22Rv1 (cell line): Measurements from ENCODE around the gene FHAD1.

ENCODE experiments used
- H3K27ac ChIP-seq: fragments of 450-650 bp; 2 replicates; pipeline ENCODE4 v1.5.1; 2017
- CTCF ChIP-seq: fragments of 450-650 bp; IDR thresholded peaks from 2 replicates; pipeline ENCODE4 v1.5.1; 2017; ENCODE audit warnings: mild to moderate bottlenecking
- ZFX ChIP-seq: fragments of 450-650 bp; IDR thresholded peaks from 2 replicates; pipeline ENCODE4 v1.6.1; 2017; ENCODE audit warnings: antibody characterized with exemption, borderline replicate concordance

Gene FHAD1

GRCh38 chr1:15405106-15405850 is 158.3 kb downstream of the FHAD1 start:
- TF ChIP-seq ZFX = no peak
- TF ChIP-seq CTCF = no peak

GRCh38 chr1:15406614-15407559 is 159.9 kb downstream of the FHAD1 start:
- H3K27ac ChIP-seq = no peak overlapping the region

More at GRCh38 chr1:15405106-15405850, 158.3 kb downstream of the FHAD1 start:
- H3K27ac ChIP-seq = no peak overlapping the region

GRCh38 chr1:15407580-15407979 is 160.6 kb downstream of the FHAD1 start:
- TF ChIP-seq ZFX (no peak), CTCF (no peak)
- no peak overlapping the region for H3K27ac ChIP-seq

More at GRCh38 chr1:15406614-15407559, 159.9 kb downstream of the FHAD1 start:
- TF ChIP-seq CTCF (no peak), ZFX (no peak)

GRCh38 chr1:15408890-15409387 is 161.9 kb downstream of the FHAD1 start:
- H3K27ac ChIP-seq = no peak overlapping the region

GRCh38 chr1:15409388-15410222 is 162.6 kb downstream of the FHAD1 start, which contains the start of gene EFHD2:
TSS of gene EFHD2 (plus strand) at chr1:15409888. CDS start at chr1:15409972, 84 bp downstream.
- peak within 1 kb of the TSS; percentile 30; the same call in 1 of the 2 replicates for H3K27ac ChIP-seq
- 0 out of 2 replicates have a peak, but pooled peaks have one; percentile 13 for TF ChIP-seq CTCF
- TF ChIP-seq ZFX = no peak

More at GRCh38 chr1:15408890-15409387, 161.9 kb downstream of the FHAD1 start:
- TF ChIP-seq CTCF (no peak), ZFX (no peak)

GRCh38 chr1:15410223-15410883 is 163.3 kb downstream of the FHAD1 start:
- TF ChIP-seq CTCF (no peak), ZFX (no peak)
- peak overlapping the region; percentile 30; the same call in 1 of the 2 replicates for H3K27ac ChIP-seq
